ENCODE results near the gene GABRA5.

DNA sequence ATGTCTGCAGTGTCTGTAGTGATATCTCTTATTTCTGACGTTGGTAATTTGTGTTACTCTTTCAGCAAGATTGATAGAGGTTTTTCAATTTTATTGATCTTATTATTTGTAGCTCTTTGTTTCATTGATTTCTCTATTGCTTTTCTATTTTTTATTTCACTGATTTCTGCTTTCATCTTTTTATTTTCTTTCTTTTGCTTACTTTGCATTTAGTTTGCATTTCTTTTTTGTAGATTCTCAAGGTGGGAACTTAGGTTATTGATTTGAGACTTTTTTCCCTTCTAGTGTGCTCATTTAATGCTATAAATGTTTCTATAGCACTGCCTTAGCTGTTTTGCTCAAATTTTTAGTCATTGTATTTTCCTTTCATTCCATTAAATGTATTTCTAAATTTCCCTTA is 54.6 kb downstream of the GABRA5 start:
- TF ChIP-seq ZFP30 (CRISPR knock-in tag; IDR thresholded peaks at IDR 0.05) (no peak), ARNTL (CRISPR knock-in tag; IDR thresholded peaks at IDR 0.05; ENCODE audit: borderline replicate concordance, low read depth) (no peak), TCF4 (CRISPR knock-in tag; IDR thresholded peaks at IDR 0.05; ENCODE audit: borderline replicate concordance) (no peak), BACH2 (CRISPR knock-in tag; IDR thresholded peaks at IDR 0.05; ENCODE audit: borderline replicate concordance) (no peak), ZNF8 (CRISPR knock-in tag; IDR thresholded peaks at IDR 0.05) (no peak), TOX (CRISPR knock-in tag; IDR thresholded peaks at IDR 0.05; ENCODE audit: borderline replicate concordance) (no peak), RARB (CRISPR knock-in tag; IDR thresholded peaks at IDR 0.05) (no peak)
- TF ChIP-seq, protein P1, sequence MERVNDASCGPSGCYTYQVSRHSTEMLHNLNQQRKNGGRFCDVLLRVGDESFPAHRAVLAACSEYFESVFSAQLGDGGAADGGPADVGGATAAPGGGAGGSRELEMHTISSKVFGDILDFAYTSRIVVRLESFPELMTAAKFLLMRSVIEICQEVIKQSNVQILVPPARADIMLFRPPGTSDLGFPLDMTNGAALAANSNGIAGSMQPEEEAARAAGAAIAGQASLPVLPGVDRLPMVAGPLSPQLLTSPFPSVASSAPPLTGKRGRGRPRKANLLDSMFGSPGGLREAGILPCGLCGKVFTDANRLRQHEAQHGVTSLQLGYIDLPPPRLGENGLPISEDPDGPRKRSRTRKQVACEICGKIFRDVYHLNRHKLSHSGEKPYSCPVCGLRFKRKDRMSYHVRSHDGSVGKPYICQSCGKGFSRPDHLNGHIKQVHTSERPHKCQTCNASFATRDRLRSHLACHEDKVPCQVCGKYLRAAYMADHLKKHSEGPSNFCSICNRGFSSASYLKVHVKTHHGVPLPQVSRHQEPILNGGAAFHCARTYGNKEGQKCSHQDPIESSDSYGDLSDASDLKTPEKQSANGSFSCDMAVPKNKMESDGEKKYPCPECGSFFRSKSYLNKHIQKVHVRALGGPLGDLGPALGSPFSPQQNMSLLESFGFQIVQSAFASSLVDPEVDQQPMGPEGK (CRISPR knock-in tag; IDR thresholded peaks at IDR 0.05; ENCODE audit: borderline replicate concordance) = no peak
- TF ChIP-seq, protein P2, sequence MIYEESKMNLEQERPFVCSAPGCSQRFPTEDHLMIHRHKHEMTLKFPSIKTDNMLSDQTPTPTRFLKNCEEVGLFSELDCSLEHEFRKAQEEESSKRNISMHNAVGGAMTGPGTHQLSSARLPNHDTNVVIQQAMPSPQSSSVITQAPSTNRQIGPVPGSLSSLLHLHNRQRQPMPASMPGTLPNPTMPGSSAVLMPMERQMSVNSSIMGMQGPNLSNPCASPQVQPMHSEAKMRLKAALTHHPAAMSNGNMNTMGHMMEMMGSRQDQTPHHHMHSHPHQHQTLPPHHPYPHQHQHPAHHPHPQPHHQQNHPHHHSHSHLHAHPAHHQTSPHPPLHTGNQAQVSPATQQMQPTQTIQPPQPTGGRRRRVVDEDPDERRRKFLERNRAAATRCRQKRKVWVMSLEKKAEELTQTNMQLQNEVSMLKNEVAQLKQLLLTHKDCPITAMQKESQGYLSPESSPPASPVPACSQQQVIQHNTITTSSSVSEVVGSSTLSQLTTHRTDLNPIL (CRISPR knock-in tag; IDR thresholded peaks at IDR 0.05; ENCODE audit: low read depth) = no peak

Measured in SK-N-SH treated with all-trans-retinoic acid at 6 μM for 48 hours (cell line).